NCI-H1694 (cell line): ENCODE data around the gene DRGX.
A peak's percentile ranks its signal among the peaks of the same experiment; 100 is the strongest.

Experiments
- DNase-seq: peaks from one replicate; lab custom pipeline; 2025; lab: John Stamatoyannopoulos, UW

Gene DRGX

DNA sequence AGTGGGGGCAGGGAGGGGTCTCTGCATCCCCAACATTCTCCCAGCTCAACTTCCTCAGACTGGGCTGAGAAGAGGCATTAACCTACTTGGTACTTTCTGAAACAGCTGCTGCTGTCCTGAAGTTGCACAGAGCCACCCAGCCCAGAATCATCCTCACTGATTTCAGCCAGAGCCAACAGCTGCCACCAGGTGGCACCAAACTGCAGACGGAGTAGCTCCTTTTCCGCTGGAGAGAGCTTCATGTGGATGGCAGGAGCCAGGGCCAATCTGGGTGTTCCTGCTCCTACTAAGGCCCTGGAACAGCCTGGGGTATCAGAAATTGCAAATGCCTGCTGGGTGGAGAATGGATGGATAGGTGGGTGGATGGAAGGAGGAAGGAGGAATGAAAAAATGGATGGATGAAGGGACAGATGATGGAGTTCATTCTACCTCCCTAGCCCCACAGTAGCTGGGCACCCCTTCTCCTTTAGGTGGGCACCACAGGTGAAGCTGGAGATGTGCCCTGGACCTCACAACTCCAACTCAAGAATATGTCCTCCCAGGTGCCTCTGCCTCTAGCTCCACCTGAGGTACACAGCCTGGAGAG, 11.8 kb upstream of the DRGX start:
- DNase-seq = peak; percentile 59

GRCh38 chr10:49407151-49407550, 11.3 kb upstream of the DRGX start:
- no peak for DNase-seq

- DNase-seq = no peak
These were observed 8.5 kb upstream of the DRGX start for GRCh38 chr10:49404321-49404878.

GRCh38 chr10:49403363-49403762, 7.5 kb upstream of the DRGX start:
- no peak for DNase-seq

GRCh38 chr10:49400365-49400764, 4.5 kb upstream of the DRGX start:
- no peak for DNase-seq

DNA sequence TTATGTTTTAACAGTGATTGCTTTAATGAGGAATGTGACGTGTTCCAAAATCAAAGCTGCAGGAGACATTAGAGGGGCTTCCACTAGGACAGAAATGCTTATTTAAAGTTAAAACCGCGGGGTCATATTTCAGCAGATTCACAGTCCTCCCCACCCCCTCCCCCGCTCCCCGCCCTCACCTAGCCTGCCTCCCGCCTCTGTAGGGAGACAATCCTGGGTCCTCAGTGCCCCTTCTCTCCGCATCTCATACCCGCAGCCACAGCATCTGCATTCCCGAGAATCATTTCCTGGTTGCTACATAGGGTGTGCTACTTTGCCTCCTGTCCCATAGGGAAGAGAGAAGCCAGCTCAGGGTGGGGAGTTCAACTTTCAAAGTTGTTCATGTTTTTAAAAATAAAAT, 3.1 kb upstream of the DRGX start:
- no peak for DNase-seq

- no peak for DNase-seq
These were observed 2.3 kb upstream of the DRGX start for GRCh38 chr10:49398000-49398861.

- peak; percentile 8 for DNase-seq
These were observed 1.4 kb upstream of the DRGX start for GRCh38 chr10:49397036-49397999.

GRCh38 chr10:49396666-49396999, 744 bp upstream of the DRGX start:
- DNase-seq = no peak

DNA sequence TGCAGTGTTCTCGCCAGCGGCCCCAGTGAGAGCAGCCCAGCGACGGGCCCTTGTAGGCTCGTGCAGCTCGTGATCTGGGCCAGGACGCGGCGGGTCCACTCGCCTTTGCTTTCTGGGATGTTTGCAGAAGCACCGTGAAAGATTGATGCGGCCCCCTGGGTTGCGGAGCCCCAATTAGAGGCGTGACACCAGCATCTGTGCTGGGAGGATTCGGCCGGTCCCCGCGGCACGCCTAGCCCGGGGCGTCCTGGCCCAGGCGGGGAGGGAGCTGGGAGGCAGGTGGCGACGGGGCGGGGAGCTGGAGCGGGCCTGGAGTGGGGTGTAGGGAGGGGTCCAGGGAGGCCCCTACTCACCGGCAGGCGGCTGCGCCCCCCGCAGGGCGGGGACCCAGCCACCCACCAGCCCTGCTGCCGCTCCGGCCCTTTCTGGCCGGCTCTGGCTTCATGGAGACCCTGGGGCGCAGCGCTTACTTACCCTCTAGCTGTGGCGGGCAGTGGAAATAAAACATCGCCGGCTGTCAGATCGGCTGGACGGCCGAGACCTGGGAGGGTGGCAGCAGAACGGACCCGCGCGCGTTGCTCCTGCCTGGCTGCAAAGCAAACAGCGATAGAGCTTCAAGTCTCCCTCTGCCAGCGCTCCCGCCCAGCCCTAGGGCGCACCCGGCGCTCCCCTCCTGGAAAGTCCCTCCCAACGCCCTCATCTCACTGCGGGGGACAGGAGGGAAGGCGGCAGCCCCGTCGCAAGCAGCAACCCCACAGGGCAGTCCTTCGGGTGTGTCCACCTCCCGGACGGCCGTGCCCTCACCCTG, 752 bp downstream of the DRGX start:
- DNase-seq = no peak

DNA sequence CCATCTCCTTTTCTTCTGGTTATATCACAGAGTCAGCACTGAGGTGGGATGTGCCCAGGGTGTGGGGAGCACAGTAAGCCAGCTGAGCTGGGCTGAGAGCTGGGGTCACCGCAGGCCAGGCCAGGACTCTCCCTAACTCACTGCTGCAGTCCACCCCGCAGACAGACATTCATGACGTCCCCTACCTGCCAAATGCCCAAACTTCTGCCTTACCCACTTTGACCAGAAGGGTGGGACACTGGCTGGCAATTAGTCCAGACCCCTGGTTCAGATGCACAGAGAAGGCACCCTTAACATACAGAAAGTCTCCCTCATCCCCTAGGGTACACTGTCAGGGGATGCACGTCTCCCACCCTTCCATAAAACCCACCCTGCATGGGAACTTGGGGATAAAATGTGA, 2.1 kb downstream of the DRGX start:
- DNase-seq = no peak

DNA sequence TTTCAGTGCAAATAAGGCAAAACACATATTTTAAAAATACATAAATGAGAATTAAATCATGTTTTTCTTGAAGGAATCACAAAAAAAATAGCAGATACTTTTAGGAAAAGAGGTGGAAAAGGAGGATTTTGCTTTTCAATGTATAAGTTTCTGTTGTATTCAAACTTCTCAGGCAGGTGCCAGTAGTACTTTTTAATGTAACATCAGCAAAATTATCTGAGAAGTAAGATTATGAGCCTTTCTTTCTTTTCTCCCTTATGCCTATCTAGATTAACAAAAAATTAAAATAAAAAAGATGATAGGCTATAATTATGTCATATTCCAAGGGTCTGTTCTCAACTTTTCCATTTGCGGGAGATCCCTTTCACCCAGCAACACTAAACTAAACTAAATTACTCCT, 2.6 kb downstream of the DRGX start:
- DNase-seq = no peak

- no peak for DNase-seq
These were observed 6.4 kb downstream of the DRGX start for GRCh38 chr10:49389361-49389933.

DNA sequence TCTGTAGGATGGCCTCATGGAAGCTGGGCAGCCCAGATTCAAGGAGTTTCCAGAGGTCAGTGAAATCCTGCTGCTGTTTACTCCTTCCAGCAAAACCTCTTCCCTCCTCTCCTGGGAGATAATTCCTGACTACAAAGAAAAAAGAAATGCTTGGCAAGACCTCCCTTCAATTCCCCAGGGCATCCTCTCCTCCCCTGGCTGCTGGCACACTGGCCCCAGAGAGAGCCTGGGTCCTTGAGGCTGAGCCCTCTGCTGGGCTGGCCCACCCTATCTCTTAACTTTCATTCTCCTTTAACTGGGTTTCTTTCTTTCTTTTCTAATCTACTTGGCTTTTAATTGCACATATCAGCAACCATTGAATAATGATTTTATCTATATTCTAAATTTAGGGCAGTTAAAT, 7.7 kb downstream of the DRGX start:
- no peak for DNase-seq

DNA sequence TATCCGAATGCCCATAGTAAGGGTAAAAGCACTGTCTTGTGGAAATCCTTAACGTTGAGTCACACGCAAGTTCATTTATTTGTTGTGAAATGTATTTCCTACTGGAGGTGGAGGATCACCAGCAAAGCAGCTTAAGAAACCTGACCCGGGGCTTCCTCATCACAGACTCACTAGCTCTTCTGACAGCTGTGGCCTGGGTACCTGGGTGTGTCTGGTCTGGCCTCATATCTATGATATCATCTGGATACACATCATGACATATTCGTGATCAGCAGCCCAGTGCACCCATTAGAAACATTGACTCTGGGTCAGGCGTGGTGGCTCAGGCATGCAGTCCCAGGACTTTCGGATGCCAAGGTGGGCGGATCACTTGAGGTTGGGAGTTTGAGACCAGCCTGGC, 8.8 kb downstream of the DRGX start:
- DNase-seq = no peak

- no peak for DNase-seq
These were observed 9.7 kb downstream of the DRGX start for GRCh38 chr10:49385939-49386922.

- DNase-seq = no peak
These were observed 11.5 kb downstream of the DRGX start for GRCh38 chr10:49384268-49384953.

- no peak for DNase-seq
These were observed 12.0 kb downstream of the DRGX start for GRCh38 chr10:49383853-49384252.

DNA sequence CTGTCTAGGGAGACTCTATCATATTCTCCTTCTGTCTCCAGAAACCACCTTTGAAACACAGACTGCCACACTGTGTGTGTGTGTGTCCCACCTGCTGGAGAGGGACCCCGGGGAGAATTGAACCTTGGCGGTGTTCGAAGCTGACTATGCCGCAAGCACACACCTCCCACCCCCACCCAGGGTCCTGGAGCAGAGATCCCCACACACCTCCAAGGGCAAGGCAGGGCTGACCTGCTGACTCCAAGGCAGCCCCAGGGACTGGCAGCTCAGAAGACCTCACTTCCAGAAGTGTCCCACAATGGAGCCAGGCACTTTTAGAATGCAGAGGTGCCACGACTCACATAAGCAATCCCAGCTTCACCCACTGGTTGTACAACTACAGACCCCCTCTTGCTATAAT, 13.1 kb downstream of the DRGX start:
- DNase-seq = no peak
